Measurements from ENCODE around the gene USP48. TPM values are rescaled to one million over a fixed set of nuclear protein-coding genes. Genes with fewer than 3 reads are reported as not detected.

The USP48 gene
- total and polyA plus RNA-seq, 2 of the 13 experiments (the other 11 are each of a cell fraction or from before 2014, with no cell fraction given) = 30.4 to 30.7 TPM

GRCh38 chr1:21670059-21670881, 112.7 kb downstream of the USP48 start (continued):
- TF ChIP-seq ZNF556 (CRISPR knock-in tag; IDR thresholded peaks at IDR 0.05; ENCODE audit: borderline replicate concordance) (no peak), ETV5 (CRISPR knock-in tag; IDR thresholded peaks at IDR 0.05; ENCODE audit: borderline replicate concordance) (no peak), ARNT (IDR thresholded peaks at IDR 0.05) (no peak), ZNF589 (CRISPR knock-in tag; conservative IDR thresholded peaks at IDR 0.05) (no peak), ZNF790 (CRISPR knock-in tag; IDR thresholded peaks at IDR 0.05; ENCODE audit: borderline replicate concordance) (0 out of 2 replicates have a peak, but pooled peaks have one; percentile 63), ZNF564 (CRISPR knock-in tag; IDR thresholded peaks at IDR 0.05) (no peak), ZNF746 (CRISPR knock-in tag; IDR thresholded peaks at IDR 0.05) (no peak), SRY (CRISPR knock-in tag; IDR thresholded peaks at IDR 0.05) (no peak), HNRNPK (IDR thresholded peaks at IDR 0.05; ENCODE audit: low read depth, low read length, poor library complexity, severe bottlenecking) (no peak), ONECUT2 (CRISPR knock-in tag; IDR thresholded peaks at IDR 0.05) (no peak), ZNF263 (CRISPR knock-in tag; IDR thresholded peaks at IDR 0.05) (no peak), FOXA1 (IDR thresholded peaks at IDR 0.05) (no peak), FOXA1 (CRISPR knock-in tag; IDR thresholded peaks at IDR 0.05) (no peak), ZNF747 (CRISPR knock-in tag; IDR thresholded peaks at IDR 0.05; ENCODE audit: borderline replicate concordance) (0 out of 2 replicates have a peak, but pooled peaks have one; percentile 59), DDIT3 (CRISPR knock-in tag; IDR thresholded peaks at IDR 0.05) (no peak), RFXAP (CRISPR knock-in tag; IDR thresholded peaks at IDR 0.05; ENCODE audit: borderline replicate concordance) (no peak), AGO1 (IDR thresholded peaks at IDR 0.05; ENCODE audit: low read depth, low read length, poor library complexity, severe bottlenecking) (no peak), TAF1 (CRISPR knock-in tag; IDR thresholded peaks at IDR 0.05) (no peak; the same call in 1 of the 2 replicates), SOX5 (CRISPR knock-in tag; IDR thresholded peaks at IDR 0.05; ENCODE audit: borderline replicate concordance) (no peak; the same call in 1 of the 2 replicates), ZNF296 (CRISPR knock-in tag; conservative IDR thresholded peaks at IDR 0.05) (0 out of 2 replicates have a peak, but pooled peaks have one; percentile 4), RFX1 (IDR thresholded peaks at IDR 0.05) (no peak), ZNF850 (CRISPR knock-in tag; conservative IDR thresholded peaks at IDR 0.05) (no peak), ZKSCAN5 (CRISPR knock-in tag; IDR thresholded peaks at IDR 0.05) (0 out of 2 replicates have a peak, but pooled peaks have one; percentile 7), ZNF367 (CRISPR knock-in tag; IDR thresholded peaks at IDR 0.05; ENCODE audit: borderline replicate concordance) (no peak)
- TF ChIP-seq, protein P1, sequence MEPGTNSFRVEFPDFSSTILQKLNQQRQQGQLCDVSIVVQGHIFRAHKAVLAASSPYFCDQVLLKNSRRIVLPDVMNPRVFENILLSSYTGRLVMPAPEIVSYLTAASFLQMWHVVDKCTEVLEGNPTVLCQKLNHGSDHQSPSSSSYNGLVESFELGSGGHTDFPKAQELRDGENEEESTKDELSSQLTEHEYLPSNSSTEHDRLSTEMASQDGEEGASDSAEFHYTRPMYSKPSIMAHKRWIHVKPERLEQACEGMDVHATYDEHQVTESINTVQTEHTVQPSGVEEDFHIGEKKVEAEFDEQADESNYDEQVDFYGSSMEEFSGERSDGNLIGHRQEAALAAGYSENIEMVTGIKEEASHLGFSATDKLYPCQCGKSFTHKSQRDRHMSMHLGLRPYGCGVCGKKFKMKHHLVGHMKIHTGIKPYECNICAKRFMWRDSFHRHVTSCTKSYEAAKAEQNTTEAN (CRISPR knock-in tag; conservative IDR thresholded peaks at IDR 0.05) = no peak
- TF ChIP-seq, protein P2, sequence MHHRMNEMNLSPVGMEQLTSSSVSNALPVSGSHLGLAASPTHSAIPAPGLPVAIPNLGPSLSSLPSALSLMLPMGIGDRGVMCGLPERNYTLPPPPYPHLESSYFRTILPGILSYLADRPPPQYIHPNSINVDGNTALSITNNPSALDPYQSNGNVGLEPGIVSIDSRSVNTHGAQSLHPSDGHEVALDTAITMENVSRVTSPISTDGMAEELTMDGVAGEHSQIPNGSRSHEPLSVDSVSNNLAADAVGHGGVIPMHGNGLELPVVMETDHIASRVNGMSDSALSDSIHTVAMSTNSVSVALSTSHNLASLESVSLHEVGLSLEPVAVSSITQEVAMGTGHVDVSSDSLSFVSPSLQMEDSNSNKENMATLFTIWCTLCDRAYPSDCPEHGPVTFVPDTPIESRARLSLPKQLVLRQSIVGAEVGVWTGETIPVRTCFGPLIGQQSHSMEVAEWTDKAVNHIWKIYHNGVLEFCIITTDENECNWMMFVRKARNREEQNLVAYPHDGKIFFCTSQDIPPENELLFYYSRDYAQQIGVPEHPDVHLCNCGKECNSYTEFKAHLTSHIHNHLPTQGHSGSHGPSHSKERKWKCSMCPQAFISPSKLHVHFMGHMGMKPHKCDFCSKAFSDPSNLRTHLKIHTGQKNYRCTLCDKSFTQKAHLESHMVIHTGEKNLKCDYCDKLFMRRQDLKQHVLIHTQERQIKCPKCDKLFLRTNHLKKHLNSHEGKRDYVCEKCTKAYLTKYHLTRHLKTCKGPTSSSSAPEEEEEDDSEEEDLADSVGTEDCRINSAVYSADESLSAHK (CRISPR knock-in tag; IDR thresholded peaks at IDR 0.05; ENCODE audit: borderline replicate concordance) = no peak
- TF ChIP-seq, protein P3, sequence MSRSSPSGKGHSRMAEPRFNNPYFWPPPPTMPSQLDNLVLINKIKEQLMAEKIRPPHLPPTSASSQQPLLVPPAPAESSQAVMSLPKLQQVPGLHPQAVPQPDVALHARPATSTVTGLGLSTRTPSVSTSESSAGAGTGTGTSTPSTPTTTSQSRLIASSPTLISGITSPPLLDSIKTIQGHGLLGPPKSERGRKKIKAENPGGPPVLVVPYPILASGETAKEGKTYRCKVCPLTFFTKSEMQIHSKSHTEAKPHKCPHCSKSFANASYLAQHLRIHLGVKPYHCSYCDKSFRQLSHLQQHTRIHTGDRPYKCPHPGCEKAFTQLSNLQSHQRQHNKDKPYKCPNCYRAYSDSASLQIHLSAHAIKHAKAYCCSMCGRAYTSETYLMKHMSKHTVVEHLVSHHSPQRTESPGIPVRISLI (CRISPR knock-in tag; IDR thresholded peaks at IDR 0.05; ENCODE audit: borderline replicate concordance) = no peak
